ENCODE results near the gene CFAP45.
A peak's percentile ranks its signal among the peaks of the same experiment; 100 is the strongest.

CFAP45 gene

DNA sequence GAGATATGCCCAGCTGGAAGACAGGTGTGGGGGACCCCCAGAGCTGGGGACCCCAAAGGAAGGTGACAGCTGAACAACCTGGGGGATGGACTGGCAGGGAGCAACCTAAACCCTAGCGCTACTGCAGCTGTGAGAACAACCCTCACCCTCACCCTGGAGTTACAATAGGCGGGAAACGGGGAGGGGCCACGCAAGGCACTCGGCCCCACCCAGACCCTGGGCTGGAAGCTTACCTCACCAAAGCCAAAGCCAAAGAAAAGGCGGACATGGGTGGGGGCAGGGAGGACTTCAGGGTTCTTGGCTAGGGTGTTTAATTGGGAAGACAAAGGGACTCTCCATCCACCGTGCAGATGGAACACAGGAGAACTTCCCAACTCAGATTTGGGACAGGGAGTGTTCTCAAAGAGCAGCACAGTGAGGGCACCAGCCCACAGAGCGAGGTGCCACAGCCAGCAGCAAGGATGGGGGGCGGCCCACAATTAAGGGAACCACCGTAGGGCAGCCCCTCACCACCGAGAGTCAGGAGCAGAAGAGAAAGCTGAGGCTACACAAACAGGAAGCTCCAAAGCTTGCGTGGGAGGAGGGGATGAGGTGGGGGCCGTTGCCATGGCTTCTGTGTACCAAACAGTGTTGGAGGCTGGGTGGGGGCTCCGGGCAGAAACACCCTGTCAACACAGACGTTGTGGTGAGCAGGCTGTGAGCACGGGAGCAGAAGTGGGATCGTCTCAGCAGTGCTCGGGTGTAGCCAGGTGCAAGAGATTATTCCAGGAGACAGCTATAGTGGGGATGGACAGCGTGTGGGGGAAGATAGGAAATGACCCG, 23.4 kb upstream of the CFAP45 start:
- DNase-seq, result peak; percentile 40 to 42

DNA sequence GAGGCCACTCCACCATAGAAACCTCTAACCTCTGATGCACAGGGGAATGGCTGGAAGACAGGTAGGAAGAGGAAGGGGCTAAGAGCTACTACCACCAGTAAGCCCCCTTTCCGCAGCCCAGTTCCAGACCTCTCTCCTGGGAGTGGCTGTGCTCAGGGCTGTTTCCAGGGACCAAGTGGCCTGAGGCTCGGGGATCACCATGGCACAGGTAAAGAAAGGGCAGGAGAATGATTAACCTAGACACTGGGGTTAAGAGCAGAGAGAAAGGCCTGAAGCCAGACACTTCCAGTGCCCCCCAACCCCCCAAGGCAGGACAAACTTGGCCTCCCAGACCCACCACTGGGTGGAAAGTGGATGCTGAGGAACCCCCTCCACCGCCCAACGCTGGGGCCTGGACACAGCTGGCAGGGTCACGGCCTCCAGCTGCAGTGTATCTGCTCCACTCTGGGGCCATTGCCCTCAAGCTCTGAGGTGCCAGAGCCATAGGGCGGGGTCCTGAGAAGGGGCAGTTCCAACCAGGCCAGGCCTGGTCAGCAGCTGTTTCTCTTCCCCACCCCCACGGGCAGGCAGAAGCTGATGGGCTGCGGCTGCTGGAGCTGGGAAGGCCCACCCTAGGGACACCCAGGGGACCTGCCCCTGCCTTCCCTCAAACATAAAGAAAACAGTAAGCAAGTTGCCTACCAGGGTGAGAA, 22.7 kb upstream of the CFAP45 start:
- no peak for DNase-seq

DNA sequence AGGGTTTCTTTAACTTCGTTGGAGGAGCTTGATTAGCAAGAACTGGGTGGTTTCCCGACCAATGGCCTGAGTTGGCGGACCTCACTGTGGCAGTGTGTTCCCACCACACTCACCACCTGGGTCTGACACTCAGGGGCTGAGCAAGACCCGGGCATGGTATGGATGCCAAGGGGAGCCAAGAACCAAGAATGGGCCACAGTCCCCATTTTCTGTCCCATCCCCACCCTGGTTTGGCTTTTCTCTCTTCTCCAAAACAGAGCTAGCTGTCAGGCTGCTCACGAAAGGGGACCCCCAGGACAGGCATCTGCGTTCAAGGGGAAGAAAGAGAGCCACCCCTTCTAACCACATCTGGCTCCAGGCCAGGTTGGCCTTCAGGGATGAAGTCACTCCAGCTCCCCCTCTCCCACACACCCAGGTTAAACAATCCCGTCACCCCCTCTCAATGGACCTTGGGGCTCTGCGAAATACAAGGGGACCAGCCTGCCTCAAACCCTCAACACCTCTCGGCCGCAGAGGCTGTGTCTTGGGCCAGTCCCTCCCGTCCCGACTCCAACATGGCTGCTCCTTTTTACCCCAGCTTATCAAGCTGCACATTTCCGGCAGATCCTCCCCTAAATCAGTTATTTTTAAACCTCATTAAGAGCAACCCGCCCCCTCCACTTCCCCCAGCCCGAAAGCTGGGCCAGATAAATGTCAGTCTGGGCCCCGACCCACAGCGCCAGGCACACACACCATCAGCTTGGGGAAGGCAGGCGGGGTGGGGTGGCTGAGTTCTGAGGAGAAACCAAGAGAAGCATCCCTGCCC, 21.9 kb upstream of the CFAP45 start:
- no peak for DNase-seq

DNA sequence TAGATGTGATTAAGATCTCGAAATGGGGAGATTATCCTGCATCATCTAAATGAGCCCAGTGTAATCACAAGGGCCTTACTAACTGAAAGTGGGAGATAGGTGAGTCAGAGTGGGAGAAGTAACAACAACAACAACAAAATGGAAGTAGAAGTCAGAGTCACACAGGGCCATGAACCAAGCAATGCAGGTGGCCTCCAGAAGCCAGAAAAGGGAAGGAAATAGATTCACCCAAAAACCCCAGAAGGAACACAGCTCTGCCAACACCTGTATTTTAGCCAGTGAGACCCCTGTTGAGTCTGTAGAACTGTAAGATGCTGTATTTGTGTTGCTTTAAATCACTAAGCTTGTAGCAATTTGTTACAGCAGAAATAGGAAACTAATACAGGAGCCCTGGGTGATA, 21.3 kb upstream of the CFAP45 start:
- no peak for DNase-seq

DNA sequence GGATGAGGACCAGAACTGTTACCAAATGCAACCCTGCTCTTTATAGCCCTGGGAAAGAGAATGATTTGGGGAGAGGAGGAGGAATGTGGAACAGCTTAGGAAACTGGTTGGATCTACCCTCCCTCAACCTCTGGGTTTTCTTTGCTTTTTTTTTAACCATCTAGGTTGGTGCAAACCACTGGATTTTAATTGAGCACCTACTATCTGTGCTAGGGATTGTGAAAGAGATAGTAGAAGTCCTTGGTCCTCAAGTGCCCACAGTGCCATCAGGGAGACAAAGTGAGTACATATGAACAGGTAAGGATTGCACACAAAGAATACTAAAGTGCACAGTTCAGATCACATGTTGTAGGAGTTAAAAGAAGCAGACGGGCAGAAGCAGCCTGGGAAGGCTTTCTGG, 20.7 kb upstream of the CFAP45 start:
- no peak for DNase-seq

DNA sequence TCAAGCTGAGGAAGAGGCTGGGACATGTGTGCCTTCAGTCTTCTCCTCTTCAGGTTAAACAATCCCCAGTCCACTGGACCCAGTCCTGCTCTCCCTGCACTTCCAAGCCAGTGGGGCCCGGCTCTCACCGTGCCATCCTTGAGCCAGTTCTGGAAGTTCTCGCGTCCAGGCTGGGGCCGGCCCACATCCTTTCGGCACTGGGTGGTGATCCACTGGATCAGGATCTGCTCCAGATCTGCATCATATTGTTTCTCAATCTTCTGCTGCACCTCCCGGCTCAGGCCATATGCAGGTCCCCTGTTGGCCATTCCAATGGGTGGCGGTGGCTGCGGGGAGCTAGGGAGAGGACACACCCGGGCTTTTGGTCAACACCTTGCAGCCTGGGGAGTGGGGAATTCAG, 20.2 kb upstream of the CFAP45 start:
- DNase-seq, result no peak

DNA sequence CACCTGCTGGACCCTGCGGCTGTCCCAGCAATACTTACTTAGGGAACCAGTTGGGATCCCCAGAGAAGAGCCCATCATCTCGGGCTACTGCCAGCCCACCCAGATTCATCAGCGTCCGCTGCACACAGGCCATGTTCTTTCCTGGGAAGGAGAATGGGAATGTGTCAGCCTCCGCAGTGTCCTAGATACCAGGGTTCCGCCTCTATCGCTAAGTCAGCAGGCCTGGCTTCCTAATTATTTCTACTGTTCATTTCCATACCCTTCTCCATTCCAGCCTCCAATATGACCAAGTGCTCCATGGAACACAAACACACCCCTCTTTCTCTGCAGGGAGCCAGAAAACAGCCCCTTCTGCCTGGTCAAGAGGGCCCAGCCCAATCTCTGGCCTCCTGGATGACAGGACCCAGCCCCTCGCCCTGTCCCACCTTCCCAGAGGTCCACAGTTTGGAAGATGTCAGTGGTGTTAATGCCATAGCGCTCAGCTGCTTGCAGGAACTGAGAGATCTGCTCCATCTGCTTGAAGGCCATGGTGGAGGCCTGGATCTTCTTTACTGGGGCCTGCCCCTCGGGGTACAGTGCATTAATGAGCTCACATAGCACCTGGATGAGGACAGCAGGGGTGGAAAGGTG, 19.4 kb upstream of the CFAP45 start:
- DNase-seq, result no peak

DNA sequence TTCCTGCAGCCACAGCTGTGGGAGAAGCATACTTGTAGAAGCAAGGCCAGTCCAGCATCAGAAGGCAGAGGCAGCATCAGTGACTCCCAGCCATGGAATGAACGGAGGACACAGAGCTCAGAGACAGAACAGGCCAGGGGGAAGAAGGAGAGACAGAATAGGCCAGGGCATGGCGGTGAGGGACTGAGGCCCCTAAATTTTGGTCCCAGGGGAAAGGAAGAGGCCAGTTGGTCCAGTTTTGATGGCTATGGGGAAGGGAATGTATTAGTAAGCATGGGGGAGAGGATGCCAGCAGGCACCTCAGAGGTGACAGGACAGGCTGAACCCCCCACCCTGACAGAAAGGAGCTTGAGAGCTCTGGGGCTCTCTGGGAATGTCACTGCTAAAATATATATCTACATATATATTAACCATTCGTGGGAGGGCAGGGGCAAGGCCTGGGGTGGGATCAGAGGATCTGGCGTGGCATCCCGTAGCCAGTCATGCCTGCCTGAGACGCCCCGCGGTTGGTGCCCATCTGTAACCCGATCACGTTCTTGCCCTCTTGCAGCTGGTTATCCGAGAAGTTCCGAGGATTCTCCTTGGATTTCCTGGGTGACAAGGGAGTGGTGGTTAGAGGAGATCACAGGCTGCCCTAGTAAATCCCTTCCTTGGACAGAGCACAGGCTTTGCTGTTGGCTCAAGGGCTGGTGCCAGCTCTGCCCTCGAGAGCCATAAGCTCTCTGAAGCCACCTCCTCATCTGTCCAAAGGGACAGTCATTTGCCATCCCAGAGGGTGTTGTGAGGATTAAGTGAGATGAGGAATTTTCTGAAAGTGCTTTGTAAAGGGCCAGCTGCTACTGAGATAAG, 18.6 kb upstream of the CFAP45 start:
- no peak for DNase-seq

DNA sequence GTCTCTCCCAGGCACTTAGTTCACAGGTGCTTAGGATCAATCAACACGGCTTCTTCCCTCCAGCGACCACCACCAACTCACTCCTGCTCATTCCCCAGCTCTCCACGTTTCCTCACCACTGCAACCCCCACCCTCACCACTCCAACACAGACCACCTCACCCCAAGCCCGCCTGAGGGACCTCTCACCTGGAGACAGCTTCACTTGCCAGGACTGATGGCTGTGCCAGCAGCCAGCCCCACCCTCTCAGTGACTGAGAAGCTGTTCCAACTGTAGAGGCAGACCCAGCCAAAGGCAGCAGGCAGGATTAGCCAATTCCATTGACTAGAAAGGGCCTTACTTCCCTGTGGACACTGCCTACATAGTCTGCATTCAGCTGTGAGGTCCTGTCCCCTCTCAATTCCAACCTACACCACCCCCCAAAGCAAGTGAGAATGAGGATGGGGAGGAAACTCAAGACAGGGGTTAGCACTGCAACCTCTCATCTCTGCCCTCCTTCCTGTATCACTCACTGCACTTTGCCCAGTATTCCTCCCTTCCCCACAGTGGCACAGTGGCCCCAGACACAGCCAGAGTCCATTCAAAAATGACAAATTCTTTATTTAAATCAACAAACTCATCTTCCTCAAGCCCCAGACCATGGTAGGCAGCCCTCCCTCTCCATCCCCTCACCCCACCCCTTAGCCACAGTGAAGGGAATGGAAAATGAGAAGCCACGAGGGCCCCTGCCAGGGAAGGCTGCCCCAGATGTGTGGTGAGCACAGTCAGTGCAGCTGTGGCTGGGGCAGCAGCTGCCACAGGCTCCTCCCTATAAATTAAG, 17.8 kb upstream of the CFAP45 start:
- no peak for DNase-seq

DNA sequence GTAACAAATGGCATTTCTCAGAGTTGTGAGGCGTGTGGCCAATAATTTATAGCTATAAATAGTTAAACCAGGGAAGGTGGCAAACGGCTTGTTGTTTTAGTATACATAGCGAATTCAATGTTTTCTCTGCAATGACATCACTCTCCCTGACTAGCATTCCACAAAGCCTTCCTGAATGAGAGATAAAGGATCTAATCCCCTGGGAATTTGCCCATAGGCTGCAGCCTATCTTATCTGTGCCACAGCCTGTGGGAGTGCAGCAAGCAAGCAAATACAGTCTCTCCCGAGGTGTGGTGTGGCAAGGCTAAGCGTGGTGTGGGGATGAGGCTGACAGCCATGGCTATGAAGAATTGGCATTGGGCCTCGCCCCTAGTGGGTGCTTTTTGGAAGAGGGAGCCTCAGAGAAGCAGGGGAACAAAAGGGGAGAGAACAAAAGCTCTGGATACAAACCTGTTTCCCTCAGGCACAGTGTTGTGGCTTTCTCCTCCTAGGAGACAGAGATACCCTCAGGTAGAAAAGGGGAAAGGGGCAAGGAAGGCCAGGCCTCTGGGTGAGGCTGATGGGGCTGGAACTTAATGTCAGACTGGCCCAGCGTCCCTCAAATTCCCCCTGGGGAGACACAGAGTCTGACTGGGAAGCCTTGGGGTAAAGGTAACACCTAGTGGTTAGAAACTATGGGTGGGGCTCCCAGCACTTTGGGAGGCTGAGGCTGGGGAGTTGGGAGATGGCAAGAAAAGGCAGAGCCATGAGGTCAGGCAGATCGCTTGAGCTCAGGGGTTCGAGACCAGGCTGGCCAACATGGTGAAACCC, 16.5 kb upstream of the CFAP45 start:
- DNase-seq, result peak in 1 of 2 experiments; percentile 23

DNA sequence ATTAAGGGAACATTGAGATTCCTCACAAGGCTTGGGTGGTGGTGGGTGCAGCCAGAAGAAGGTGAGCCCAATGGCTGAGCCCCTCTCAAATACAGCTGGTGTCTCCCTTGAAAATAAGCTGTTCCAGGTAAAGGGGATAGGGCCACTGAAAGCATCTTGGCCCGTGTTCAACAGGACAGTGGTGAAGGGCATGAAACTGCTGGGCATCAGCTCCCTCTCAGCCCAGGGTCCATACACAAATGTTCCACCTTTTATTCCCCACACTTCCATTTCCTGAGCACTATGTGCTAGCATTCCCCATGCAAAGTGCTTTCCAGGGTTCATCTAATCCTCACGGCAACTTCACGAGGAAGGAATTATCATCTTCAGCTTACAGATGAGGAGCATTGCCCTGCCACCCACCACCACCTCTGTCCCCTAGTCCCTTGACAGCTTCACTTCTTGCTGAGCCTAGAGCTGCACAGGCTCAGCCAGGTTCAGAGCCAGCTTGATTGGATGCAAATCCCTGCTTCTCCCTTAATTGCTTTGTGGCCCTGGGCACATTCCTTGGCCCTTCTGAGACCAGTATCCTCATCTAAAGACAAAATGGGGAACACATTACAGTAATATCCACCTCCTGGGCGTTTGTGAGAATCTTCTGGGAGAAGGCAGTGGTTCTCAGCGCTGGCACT, 15.7 kb upstream of the CFAP45 start:
- DNase-seq, result no peak

DNA sequence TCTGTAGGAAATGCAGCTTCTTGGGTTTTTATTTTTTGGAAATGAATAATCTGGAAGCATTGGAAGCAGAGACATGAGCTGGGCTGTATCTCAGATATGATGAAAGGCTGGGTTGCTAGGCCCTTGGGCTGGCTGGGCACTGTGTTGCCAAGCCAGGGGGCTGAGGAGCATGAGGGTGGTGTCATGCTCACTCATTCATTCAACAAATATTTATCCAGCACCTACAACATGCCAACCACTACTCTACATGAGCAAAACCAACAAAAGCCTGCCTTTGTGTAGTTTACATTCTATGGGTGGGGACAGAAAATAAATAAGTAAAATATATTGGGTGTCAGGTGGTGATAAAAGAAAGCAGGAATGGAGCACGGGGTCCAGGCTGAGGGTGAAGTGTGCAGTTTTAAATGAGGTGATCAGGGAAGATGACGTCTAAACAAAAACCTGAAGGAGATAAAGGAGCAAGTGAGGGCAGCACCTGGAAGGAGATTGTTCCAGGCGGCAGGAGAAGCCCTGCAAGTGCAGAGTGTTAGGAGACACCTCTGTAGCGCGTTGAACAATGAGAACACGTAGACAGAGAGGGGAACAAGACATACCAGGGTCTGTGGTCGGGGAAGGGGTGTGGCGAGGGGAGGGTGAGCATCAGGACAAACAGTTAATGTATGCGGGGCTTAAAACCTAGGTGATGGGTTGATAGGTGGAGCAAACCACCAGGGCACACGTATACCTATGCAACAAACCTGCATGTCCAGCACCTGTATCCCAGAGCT, 14.5 kb upstream of the CFAP45 start:
- no peak for DNase-seq

DNA sequence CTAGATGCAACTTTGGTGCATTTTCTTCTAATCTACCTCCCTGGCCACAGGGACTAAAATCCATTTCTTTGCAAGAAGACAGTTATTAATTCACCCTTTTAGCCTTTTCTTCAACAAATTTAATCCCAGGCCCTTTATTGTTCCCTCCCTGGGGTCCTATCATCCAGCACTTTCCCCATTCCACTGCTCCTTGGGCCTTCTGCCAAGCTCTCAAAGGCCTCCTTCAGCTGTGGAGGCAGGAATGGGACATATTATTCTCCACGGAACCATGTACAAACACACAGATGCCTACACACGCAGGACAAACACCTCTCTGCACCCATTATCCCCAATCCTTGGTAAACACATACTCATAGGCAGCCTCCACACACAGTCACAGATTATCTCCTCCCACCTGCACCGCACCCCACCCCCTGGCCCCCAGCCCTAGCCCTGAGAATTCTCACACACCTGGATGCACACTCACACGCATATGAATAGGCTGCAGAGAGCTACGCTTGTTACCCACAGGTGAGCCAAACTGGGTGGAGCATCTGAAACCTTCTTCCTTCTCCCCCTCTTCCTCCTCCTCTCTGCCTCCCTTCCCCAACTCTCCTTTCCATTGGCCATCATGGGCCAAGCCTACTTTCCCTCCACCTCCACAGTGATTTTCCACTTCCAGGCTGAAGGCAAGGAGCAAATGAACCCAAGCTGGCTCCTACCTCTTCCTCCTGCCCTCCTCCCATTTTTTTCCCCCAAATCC, 13.7 kb upstream of the CFAP45 start:
- no peak for DNase-seq

DNA sequence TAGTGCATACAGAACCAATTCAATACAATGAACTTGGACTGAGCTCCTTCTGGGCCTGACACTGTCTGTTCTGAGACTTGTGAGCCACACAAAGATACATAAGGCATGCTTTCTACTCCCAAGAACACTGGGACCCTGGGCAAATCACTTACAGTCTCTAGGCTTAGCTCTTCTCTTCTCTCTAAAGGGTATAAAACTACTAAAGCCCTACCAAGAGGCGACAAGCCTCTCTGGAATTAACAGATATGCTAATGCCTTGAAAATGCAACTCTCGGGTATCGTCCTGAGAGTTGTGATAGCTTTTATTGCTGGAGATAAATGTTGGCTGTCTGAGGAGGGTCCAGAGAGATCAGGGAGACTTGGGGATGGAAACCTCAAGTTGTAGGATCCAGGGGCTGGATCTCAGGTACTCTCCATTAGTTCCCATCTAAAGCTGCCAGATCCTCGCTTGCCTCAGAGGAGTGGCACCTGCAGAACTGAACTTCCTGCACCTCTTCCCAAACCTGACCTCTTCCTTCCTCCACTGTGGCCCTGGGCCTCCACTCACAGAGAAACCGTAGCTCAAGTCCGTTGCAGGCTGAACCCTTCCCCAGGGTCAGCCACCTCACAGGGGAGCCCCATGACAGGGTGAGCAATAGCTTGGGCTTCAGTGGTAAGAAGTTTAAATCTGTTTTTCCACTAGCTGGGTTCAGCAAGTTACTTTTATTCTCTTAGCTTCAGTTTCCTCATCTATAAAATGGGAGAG, 11.5 kb upstream of the CFAP45 start:
- DNase-seq, result no peak

DNA sequence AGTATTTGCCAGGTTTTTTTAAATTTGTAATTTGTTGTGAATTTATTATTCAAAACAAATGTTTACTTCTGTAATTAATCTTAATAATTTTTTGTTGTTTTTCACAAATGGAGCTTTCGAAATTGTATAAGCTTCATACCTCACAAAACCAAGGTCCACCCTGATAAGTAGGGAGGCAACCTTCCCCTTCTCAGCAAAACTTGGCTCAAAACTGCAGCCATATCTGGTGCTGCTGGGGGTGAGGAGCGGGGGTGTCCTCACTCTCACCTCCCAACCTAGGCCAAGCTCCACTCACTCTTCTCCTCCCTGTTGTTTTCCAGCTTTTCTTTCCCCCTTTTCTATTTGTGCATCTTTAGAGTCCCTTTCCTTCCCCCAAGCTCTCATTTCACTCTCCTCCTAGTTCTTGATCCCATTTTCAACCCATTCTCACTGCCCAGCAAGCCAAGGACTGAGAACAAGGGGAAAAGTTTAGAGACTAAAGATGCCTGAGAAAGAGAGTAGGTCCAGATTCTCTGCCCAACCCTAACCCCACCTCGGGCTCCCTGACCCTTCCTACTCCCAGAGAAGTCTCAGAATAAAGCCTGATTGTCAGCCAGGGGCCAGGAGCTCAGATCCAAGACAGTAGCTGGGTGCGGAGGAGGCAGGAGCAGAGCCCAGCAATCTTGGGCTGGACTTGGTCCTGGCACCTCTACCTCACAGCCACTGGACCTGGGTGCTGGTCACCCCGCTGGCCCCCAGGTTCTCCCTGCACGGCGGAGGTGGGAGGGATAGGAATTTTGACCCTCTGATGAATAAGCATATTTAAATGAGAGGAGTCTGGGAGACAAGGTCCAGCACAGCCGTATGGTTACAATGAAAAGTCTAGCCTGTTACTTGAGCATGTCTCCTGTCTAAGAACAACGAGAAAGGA, 8.3 kb upstream of the CFAP45 start:
- no peak for DNase-seq

DNA sequence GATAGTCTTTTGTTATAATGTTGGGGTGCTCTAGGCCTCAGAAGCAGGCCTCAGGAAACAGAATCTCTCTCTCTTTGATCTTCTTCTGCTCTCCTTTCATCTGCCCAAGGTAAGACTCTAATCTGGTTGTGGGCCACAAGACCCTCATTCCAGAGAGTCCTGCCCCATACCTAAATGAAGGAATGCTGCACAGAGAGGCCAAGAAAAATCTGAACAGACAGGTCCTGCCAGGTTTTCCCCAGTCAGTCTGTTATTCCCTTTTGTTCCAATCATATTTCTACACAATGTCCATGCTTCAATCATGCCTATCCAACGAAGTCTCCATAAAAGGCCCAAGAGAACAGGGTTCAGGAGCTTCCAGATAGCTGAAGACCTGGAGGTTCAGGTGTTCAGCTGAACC, 7.0 kb upstream of the CFAP45 start:
- DNase-seq, result no peak
